CD4-positive, alpha-beta T cell treated with Interleukin-12 subunit alpha and Interleukin-12 subunit beta, for 1 hour (primary cell): ENCODE results near the gene IGFBP2.

Source experiments
- DNase-seq: peaks from one replicate; pipeline ENCODE4 v3.0.0-alpha.2; 2020

The IGFBP2 gene

GRCh38 chr2:216643986-216644659, 10.9 kb downstream of the IGFBP2 start:
- no peak for DNase-seq

GRCh38 chr2:216644842-216645635, 11.8 kb downstream of the IGFBP2 start:
- no peak for DNase-seq

GRCh38 chr2:216645636-216645950, 12.4 kb downstream of the IGFBP2 start:
- no peak for DNase-seq

GRCh38 chr2:216646116-216646515, 12.9 kb downstream of the IGFBP2 start:
- no peak for DNase-seq

GRCh38 chr2:216648105-216648504, 14.9 kb downstream of the IGFBP2 start:
- no peak for DNase-seq

GRCh38 chr2:216649574-216649973, 16.4 kb downstream of the IGFBP2 start:
- DNase-seq: no peak

GRCh38 chr2:216650626-216651257, 17.5 kb downstream of the IGFBP2 start:
- no peak for DNase-seq

- no peak for DNase-seq
Measured at GRCh38 chr2:216651351-216651881, 18.2 kb downstream of the IGFBP2 start.

- DNase-seq: no peak
Measured at GRCh38 chr2:216652566-216652965, 19.3 kb downstream of the IGFBP2 start.

GRCh38 chr2:216653093-216653799, 20.0 kb downstream of the IGFBP2 start:
- no peak for DNase-seq

- no peak for DNase-seq
Measured at GRCh38 chr2:216653931-216654365, 20.7 kb downstream of the IGFBP2 start.

- DNase-seq: no peak
Measured at GRCh38 chr2:216654528-216655052, 21.4 kb downstream of the IGFBP2 start.

GRCh38 chr2:216657086-216657855, 24.1 kb downstream of the IGFBP2 start:
- no peak for DNase-seq

GRCh38 chr2:216657980-216658379, 24.8 kb downstream of the IGFBP2 start:
- DNase-seq: no peak

- DNase-seq: no peak
Measured at GRCh38 chr2:216658757-216659156, 25.5 kb downstream of the IGFBP2 start.

GRCh38 chr2:216659276-216659675, 26.1 kb downstream of the IGFBP2 start:
- no peak for DNase-seq

GRCh38 chr2:216660496-216660895, 27.3 kb downstream of the IGFBP2 start:
- no peak for DNase-seq

GRCh38 chr2:216661051-216661450, 27.8 kb downstream of the IGFBP2 start:
- no peak for DNase-seq

- DNase-seq: no peak
Measured at GRCh38 chr2:216661639-216662375, 28.6 kb downstream of the IGFBP2 start.

GRCh38 chr2:216663106-216663505, 29.9 kb downstream of the IGFBP2 start:
- no peak for DNase-seq

- DNase-seq: no peak
Measured at GRCh38 chr2:216663846-216664245, 30.6 kb downstream of the IGFBP2 start.
